HCT116 (cell line): ENCODE measurements around the gene CYP2C19. TPM values are rescaled to one million over a fixed set of nuclear protein-coding genes. Genes with fewer than 3 reads are reported as not detected.

Experiments used
- ATAC-seq: fragments of 200-7000 bp; cut with Tn5 transposase; 2 replicates; pipeline ENCODE4 v1.9.1; 2020; ENCODE audit warnings: mild to moderate bottlenecking, moderate library complexity
- BruUV-seq: library from RNA; stranded (reverse); fragments of 400-500 nt; replicated peaks from 2 replicates; lab custom pipeline; 2021; lab: Mats Ljungman, UMichigan
- CTCF ChIA-PET: fragments of 300-600 bp; sonication (Branson Sonifier 250); formaldehyde crosslinking; loops from one replicate; lab custom pipeline; 2021; ENCODE audit warnings: antibody characterized with exemption; lab: Charles Lee
- POLR2A ChIA-PET: fragments of 300-600, 350-600 bp; sonication (Branson Sonifier 250); formaldehyde crosslinking; loops from one replicate; lab custom pipeline; 2021; ENCODE audit warnings: antibody characterized with exemption; lab: Charles Lee
- RAD21 ChIA-PET, 2 experiments: fragments of 300-600 bp; sonication (Branson Sonifier 250); formaldehyde crosslinking; loops; one replicate each; lab custom pipeline; 2023; ENCODE audit warnings: low total read pairs in 2 of 2; ENCODE audit not compliant: uncharacterized antibody in 2 of 2, unreplicated experiment in 2 of 2, low non-redundant PET in 1 of 2; lab: Charles Lee
- DNase-seq: peaks from one replicate; pipeline ENCODE4 v3.0.0-alpha.2; 2010; ENCODE audit warnings: low read depth, low spot score
- H2AFZ ChIP-seq: fragments of 200-600 bp; shearing (Covaris generic), sonication (generic); 2 replicates; pipeline ENCODE4 v1.6.1; 2017; ENCODE audit warnings: low read depth, mixed run types, mixed read lengths, antibody characterized with exemption, low read length; ENCODE audit not compliant: poor library complexity, severe bottlenecking
- H3K27ac ChIP-seq: 2 replicates; pipeline ENCODE4 v1.5.1; 2012; ENCODE audit warnings: low read depth, low read length
- H3K27me3 ChIP-seq: fragments of 200-600 bp; sonication (generic); 2 replicates; pipeline ENCODE4 v1.6.1; 2016; ENCODE audit warnings: mixed run types, low read length, mixed read lengths; ENCODE audit not compliant: insufficient read depth
- H3K36me3 ChIP-seq, 2 experiments: fragments of 200-500 bp in 1 of 2; fragments of 200-600 bp in 1 of 2; sonication (Bioruptor generic) in 1 of 2; sonication (generic) in 1 of 2; 2 replicates each; pipeline versions ENCODE4 v1.5.1 to v1.6.1; 2014 to 2016; ENCODE audit warnings: low read length in 2 of 2, inconsistent platforms in 1 of 2, mixed read lengths in 1 of 2, mixed run types in 1 of 2; ENCODE audit not compliant: insufficient read depth in 2 of 2, control insufficient read depth in 1 of 2
- H3K4me1 ChIP-seq, 2 experiments: fragments of 200-600 bp in 1 of 2; sonication (generic) in 1 of 2; 2 replicates each; pipeline versions ENCODE4 v1.5.1 to v1.6.1; 2012 to 2017; ENCODE audit warnings: low read length in 2 of 2, inconsistent platforms in 1 of 2, mild to moderate bottlenecking in 1 of 2, mixed read lengths in 1 of 2, mixed run types in 1 of 2, moderate library complexity in 1 of 2; ENCODE audit not compliant: insufficient read depth in 2 of 2, control insufficient read depth in 1 of 2
- H3K4me2 ChIP-seq: fragments of 200-600 bp; sonication (generic); 2 replicates; pipeline ENCODE4 v1.6.1; 2017; ENCODE audit warnings: mixed run types, low read length, mixed read lengths
- H3K4me3 ChIP-seq, 2 experiments: fragments of 200-600 bp in 1 of 2; sonication (generic) in 1 of 2; replicated peaks in 1 of 2; 2 replicates each; pipeline ENCODE4 v1.5.1; 2011 to 2016; ENCODE audit warnings: low read length in 2 of 2, control low read depth in 1 of 2, low read depth in 1 of 2, mild to moderate bottlenecking in 1 of 2, mixed read lengths in 1 of 2, mixed run types in 1 of 2
- H3K79me2 ChIP-seq: fragments of 200-600 bp; sonication (generic); 2 replicates; pipeline ENCODE4 v1.6.1; 2017; ENCODE audit warnings: mild to moderate bottlenecking, mixed run types, low read length, moderate library complexity, mixed read lengths; ENCODE audit not compliant: insufficient read depth
- H3K9ac ChIP-seq: fragments of 200-600 bp; sonication (generic); 2 replicates; pipeline ENCODE4 v1.6.1; 2016; ENCODE audit warnings: low read length, mixed read lengths
- H3K9me2 ChIP-seq: fragments of 200-600 bp; sonication (generic), shearing (Covaris generic); 2 replicates; pipeline ENCODE4 v1.6.1; 2017; ENCODE audit warnings: mixed run types, mild to moderate bottlenecking, moderate library complexity; ENCODE audit not compliant: insufficient read depth
- H3K9me3 ChIP-seq, 2 experiments: fragments of 200-500 bp in 1 of 2; fragments of 200-600 bp in 1 of 2; sonication (Bioruptor generic) in 1 of 2; sonication (generic) in 1 of 2; 2 replicates each; pipeline ENCODE4 v1.6.1; 2014 to 2017; ENCODE audit warnings: low read length in 2 of 2, mixed read lengths in 2 of 2, inconsistent platforms in 1 of 2, low read depth in 1 of 2, mild to moderate bottlenecking in 1 of 2, mixed run types in 1 of 2, moderate library complexity in 1 of 2; ENCODE audit not compliant: control insufficient read depth in 1 of 2, insufficient read depth in 1 of 2
- H4K20me1 ChIP-seq: fragments of 200-600 bp; sonication (generic), shearing (Covaris generic); 2 replicates; pipeline ENCODE4 v1.6.1; 2017; ENCODE audit warnings: mixed run types, mild to moderate bottlenecking, moderate library complexity; ENCODE audit not compliant: insufficient read depth
- CBX3 ChIP-seq: IDR thresholded peaks from 2 replicates; pipeline ENCODE4 v1.6.1; 2012; ENCODE audit warnings: low read depth
- ELF1 ChIP-seq: IDR thresholded peaks from 2 replicates; pipeline ENCODE4 v1.6.1; 2012; ENCODE audit warnings: low read depth, borderline replicate concordance
- POLR2AphosphoS5 ChIP-seq: IDR thresholded peaks from 2 replicates; pipeline ENCODE4 v1.6.1; 2011; ENCODE audit warnings: mild to moderate bottlenecking, low read depth, low read length, moderate library complexity
- SRF ChIP-seq: IDR thresholded peaks from 2 replicates; pipeline ENCODE4 v1.6.1; 2012; ENCODE audit warnings: low read depth
- TCF7L2 ChIP-seq: IDR thresholded peaks from 2 replicates; pipeline ENCODE4 v1.7.0; 2011; ENCODE audit warnings: borderline replicate concordance, inconsistent platforms; ENCODE audit not compliant: insufficient read depth, insufficient read length; ENCODE audit errors: extremely low read depth
- ZBTB33 ChIP-seq: IDR thresholded peaks from 2 replicates; pipeline ENCODE4 v1.6.1; 2011; ENCODE audit warnings: mild to moderate bottlenecking, low read length, moderate library complexity; ENCODE audit not compliant: insufficient replicate concordance; ENCODE audit errors: extremely low read depth
- intact Hi-C: fragments of 100-400 bp; cut with micrococcal nuclease; formaldehyde crosslinking; loops from 2 replicates; pipeline ENCODE4 v1.10.0; 2022
- total RNA-seq: library from RNA; stranded (reverse); gene quantifications from one replicate; pipeline ENCODE4 v1.2.1, GENCODE V29; 2021; ENCODE audit not compliant: unreplicated experiment
- TF ChIP-seq, protein P1 (sequence below): IDR thresholded peaks from 2 replicates; pipeline ENCODE4 v1.6.1; 2012; ENCODE audit warnings: low read depth

Gene CYP2C19
- total RNA-seq, 1 experiment from 2014 or later, result not detected

- TF ChIP-seq, protein P1, sequence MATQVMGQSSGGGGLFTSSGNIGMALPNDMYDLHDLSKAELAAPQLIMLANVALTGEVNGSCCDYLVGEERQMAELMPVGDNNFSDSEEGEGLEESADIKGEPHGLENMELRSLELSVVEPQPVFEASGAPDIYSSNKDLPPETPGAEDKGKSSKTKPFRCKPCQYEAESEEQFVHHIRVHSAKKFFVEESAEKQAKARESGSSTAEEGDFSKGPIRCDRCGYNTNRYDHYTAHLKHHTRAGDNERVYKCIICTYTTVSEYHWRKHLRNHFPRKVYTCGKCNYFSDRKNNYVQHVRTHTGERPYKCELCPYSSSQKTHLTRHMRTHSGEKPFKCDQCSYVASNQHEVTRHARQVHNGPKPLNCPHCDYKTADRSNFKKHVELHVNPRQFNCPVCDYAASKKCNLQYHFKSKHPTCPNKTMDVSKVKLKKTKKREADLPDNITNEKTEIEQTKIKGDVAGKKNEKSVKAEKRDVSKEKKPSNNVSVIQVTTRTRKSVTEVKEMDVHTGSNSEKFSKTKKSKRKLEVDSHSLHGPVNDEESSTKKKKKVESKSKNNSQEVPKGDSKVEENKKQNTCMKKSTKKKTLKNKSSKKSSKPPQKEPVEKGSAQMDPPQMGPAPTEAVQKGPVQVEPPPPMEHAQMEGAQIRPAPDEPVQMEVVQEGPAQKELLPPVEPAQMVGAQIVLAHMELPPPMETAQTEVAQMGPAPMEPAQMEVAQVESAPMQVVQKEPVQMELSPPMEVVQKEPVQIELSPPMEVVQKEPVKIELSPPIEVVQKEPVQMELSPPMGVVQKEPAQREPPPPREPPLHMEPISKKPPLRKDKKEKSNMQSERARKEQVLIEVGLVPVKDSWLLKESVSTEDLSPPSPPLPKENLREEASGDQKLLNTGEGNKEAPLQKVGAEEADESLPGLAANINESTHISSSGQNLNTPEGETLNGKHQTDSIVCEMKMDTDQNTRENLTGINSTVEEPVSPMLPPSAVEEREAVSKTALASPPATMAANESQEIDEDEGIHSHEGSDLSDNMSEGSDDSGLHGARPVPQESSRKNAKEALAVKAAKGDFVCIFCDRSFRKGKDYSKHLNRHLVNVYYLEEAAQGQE, result no peak
- no peak for TF ChIP-seq ELF1
- no peak for TF ChIP-seq POLR2AphosphoS5
- no peak for TF ChIP-seq TCF7L2
These were observed 139.6 kb downstream of the CYP2C19 start (continued) for GRCh38 chr10:94902080-94902479.

- RAD21 ChIA-PET, result no interaction called here
- H3K4me2 ChIP-seq, result no peak overlapping the region
- H3K4me3 ChIP-seq, result no peak overlapping the region
- no peak for ATAC-seq
- no peaks in the 10 kb centered on the region for H3K79me2 ChIP-seq
- H3K36me3 ChIP-seq, result no peaks in the 10 kb centered on the region
- no peak overlapping the region for H3K9ac ChIP-seq
- H4K20me1 ChIP-seq, result no peaks in the 10 kb centered on the region
- CTCF ChIA-PET, result no interaction called here
- H3K4me1 ChIP-seq, result no peaks in the 10 kb centered on the region
- BruUV-seq, result no TSS peak
- no peak overlapping the region for H3K27ac ChIP-seq
- intact Hi-C loops, result no loop called here
- no peak overlapping the region for H2AFZ ChIP-seq
- POLR2A ChIA-PET, result no interaction called here
- DNase-seq, result no peak
- 0 out of 4 replicates have a peak, but pooled peaks cover 0 to 5% of the 10 kb centered on the region in 2 experiments for H3K9me3 ChIP-seq
- no peaks in the 10 kb centered on the region for H3K9me2 ChIP-seq
- TF ChIP-seq POLR2AphosphoS5 (no peak), TCF7L2 (no peak), SRF (no peak), CBX3 (no peak), ZBTB33 (no peak)
- no peaks in the 10 kb centered on the region for H3K27me3 ChIP-seq
These were observed 140.1 kb downstream of the CYP2C19 start for GRCh38 chr10:94902570-94902969.

Other genes with a start within 250 kb of the CYP2C19 start
- gene HELLS, start 216.9 kb upstream of the CYP2C19 start, total RNA-seq, result 134 TPM
- 0.17 TPM for gene CYP2C18, start 79.0 kb upstream of the CYP2C19 start, total RNA-seq
- gene CYP2C9, start 176.0 kb downstream of the CYP2C19 start, total RNA-seq, result 0.76 TPM